HG02588 (cell line): Measurements from ENCODE around the gene MICOS13.

Experiments
- ATAC-seq: cut with Tn5 transposase; IDR thresholded peaks from one replicate; pipeline ENCODE4 v1.9.1; 2021; ENCODE audit warnings: mild to moderate bottlenecking, moderate library complexity; ENCODE audit not compliant: unreplicated experiment

The MICOS13 gene

DNA sequence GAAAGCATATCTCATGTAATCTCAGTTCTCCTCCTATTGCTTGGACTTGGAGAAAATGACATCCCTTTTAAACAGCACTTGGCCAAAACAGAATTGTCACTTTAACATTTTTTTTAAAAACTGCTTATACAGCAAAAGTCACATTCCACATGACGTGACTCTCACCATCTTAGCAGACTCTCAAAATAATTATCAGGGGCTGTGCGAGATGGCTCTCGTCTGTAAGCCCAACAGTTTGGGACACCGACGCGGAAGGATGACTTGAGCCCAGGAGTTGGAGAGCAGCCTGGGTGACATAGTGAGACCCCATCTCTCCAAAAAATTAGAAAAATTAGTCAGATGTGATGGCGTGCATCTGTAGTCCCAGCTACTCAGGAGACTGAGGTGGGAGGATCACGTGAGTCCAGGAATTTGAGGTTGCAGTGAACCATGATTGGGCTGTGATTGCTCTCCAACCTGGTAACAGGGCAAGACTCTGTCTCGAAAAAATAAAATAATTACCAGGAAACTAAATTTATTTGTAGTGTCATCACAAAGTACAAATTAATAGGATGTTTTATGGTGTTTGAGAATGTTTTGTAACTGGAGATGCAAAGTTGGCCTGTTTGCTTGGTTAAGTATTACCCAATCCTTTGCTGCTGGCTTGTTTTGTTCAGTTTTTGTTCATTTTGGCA is 48.6 kb downstream of the MICOS13 start:
- ATAC-seq, result no peak

GRCh38 chr19:5628919-5629481 is 51.3 kb downstream of the MICOS13 start:
- ATAC-seq, result no peak

DNA sequence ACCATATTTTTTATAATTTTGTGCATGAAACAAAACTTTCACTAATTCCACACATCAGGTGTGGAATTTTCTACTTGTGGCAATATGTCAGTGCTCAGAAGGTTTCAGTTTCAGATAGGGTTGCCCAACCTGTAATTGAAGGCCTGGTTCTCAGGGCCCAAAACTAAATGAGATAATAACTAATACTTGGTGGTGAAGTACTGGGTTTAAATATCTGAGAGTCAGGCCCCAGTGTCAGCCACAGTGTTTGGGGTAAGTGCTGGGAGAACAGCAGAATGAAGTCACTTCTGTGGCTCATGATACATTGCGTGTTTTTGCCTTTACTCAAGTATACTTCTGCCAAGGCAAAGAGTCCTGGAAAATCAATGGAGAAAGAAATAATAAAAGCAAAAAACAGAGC is 51.9 kb downstream of the MICOS13 start:
- ATAC-seq, result no peak
